Measurements from ENCODE around the gene SLC22A3. TPM values are rescaled to one million over a fixed set of nuclear protein-coding genes. Genes with fewer than 3 reads are reported as not detected.
"Not testable (repeated sequence)": the region's sequence is repeated elsewhere in the genome, so short reads cannot be mapped to it uniquely, and the experiment has no call there.

Gene SLC22A3
- total RNA-seq, 1 donor from 2014 or later = 41.6 TPM

DNA sequence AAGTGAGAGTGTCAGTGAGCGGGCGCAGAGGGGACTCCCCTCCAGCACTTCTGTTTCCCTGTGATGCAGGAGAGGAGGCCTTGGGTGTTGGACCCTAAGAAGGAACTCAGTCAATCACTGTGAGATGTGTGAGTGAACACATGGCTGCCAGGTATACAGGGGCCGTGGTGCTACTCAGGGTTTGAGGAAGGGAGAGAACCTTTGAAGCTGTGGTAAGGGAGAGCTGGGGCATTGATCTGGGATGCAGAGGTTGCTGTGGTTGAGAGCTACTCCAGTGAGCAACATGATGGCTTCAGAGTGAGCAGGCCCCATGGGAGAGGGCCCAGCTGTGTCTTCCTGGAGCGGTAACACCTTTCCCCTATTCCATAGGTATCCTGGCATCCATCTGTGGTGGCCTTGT, 99.2 kb downstream of the SLC22A3 start:
- DNase-seq = no peak

DNA sequence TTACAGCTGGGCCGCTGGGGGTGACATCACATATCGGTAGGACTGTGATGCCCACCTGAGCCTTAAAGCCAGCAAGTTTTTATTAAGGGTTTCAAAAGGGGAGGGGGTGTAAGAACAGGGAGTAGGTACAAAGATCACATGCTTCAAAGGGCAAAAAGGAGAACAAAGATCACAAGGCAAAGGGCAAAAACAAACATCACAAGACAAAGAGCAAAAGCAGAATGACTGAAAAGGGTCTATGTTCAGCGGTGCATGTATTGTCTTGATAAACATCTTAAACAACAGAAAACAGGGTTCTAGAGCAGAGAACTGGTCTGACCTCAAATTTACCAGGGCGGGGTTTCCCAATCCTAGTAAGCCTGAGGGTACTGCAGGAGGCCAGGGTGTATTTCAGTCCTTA, 101.6 kb downstream of the SLC22A3 start:
- DNase-seq = not testable (repeated sequence)

DNA sequence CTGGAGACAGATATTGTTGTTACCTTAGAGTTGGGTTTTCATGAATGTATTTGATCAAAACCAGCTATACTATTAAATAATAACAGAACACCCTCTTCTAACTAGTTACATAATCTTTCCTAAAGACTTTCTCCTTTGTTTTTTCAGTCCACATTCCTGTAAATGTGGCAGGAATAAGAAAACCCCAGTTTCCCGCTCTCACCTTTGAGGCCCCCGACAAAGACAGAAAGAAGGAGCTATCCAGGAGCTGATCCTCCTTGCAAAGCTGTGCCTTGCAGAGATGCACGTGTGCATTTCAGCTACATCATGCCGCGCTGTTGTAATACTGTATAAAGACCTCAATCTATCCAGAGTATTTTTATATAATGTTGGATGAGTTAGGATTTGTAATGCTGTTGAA, 102.7 kb downstream of the SLC22A3 start:
- DNase-seq = no peak

DNA sequence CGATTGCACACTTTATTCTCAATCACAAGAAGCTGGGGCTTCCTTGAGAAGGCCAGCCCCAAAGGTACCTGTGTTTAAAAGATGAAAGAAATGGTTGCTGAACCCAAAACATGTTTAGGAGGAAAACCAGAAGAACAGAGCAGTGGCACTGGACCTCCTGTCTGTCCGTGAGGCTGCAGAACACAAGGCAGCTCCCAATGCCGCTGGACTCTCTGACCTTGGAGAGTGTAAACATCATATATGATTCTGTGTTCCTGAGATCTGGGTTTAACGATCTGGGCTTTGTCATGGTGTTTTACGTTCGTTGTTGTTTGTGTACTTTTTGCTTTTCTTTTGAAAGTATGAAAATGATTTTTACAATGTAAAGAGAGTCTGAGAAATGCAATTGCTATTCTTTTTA, 106.1 kb downstream of the SLC22A3 start:
- no peak for DNase-seq

DNA sequence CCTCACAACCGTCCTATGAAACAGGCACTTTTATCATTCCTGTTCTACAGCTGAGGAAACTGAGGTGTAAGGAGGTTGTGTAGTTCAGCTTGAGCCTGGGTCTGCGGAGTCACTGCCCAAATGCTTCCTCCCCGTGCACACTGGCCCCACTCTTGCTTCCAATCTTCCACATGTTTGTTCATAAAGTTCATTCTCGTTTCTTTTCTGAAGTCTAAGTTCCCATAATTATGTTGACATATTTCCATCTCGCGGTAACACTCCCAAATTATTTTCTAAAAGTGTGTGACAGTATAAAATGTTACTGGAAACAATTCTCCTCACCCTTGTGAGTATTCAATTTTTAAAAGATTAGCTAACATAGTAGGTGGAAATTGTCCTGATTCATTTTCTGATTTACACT, 106.9 kb downstream of the SLC22A3 start:
- no peak for DNase-seq

DNA sequence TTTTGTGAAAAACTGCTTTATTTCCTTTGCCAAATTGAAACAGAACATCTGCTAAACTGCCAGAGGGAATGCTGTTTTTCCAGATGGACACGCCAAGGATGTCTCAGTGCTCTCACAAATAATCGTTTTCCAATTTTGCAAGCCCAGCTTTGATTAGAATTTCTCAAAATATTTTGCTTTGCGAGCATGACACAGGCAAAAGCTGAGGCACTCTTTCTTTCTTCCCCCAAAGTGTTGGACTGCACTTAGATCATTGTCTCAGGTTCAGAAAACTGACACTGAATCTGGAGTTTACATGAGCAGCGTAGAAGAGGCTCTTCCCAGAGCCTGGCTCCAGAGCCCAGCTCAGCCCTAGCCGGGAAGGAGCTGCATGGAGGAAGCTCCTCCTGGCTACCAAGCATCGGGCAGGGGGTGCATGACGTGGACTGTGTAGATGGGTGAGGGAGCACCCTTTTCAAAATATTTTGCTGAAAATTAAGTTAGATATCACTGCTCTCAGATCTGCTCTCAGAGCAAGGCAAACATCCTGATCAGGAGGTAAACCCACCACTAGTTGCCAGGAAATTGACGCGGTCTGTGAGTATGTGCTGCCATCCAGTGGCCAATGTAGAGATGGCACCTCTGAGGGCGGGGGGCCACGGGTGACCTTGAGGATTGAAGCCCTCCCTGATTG, 107.5 kb downstream of the SLC22A3 start:
- DNase-seq = peak; percentile 89

DNA sequence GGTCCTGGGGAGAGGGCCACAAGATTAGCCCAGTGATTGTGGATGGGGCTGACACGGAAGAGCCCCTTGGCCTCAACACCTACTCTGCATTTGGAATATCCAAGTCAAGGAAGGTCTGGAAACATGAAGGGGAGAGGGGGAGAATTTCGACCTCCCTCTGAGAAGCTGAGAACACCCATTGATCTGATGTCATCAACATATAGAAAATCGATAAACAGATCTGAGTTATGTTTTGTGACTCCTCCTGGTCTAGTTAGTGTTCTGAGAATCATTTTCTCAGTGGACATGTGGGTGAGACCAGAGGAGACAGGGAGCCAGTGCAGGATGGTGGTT, 108.0 kb downstream of the SLC22A3 start:
- DNase-seq = no peak

DNA sequence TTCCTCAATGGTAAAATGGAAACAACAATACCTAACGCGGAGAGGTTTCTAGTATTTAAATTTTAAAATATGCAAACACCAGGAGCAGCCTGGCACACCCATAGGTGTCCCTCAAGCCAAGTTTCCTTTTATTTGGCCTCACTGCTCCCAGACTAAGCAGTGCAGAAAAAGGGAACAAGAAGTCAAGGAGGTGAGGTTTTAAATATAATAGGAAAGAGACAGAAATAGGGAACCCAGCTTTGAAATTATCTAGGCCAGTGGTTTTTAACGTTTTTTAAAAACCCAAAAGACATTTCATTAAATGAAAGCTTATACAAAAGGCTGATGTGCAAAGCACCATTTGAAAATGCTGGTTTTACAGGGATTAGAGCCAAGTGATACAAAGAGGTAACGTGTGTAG, 109.6 kb downstream of the SLC22A3 start:
- DNase-seq = no peak

DNA sequence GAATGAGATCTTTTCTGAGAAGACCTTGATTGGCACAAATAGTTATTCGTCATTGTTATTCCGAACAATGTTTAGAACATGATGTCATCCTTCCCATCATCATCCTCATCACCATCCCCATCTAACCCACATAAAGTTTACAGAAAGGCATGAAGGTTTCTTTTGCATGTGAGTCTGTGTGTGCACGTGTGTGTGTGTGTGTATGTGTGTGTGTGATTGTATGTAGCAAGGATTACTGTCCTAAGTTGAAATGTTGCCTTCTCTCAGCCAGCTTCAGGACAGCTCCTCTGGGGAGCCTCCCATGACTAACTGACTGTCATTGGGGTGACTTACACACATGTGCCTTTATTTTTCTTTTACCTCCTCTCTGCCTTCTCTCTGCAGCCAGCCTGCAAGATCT, 113.5 kb downstream of the SLC22A3 start:
- DNase-seq = no peak

DNA sequence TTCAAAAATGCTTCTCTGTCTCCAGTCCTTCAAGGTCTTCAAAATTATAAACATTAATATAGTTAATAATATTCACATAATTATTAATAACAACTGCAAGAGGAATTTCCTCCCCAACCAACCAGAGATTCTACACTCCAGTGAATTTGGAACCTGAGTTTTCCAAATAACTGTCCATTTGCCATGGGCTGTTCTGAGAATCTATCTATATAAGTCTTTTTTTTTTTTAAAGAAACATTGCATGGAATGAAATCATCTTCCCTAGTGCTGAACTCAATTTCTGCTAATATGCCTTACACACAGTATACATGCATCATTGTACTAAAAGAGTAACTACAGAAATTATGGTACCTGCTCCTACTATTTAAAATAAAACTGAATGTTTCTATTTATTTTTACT, 113.9 kb downstream of the SLC22A3 start:
- no peak for DNase-seq

DNA sequence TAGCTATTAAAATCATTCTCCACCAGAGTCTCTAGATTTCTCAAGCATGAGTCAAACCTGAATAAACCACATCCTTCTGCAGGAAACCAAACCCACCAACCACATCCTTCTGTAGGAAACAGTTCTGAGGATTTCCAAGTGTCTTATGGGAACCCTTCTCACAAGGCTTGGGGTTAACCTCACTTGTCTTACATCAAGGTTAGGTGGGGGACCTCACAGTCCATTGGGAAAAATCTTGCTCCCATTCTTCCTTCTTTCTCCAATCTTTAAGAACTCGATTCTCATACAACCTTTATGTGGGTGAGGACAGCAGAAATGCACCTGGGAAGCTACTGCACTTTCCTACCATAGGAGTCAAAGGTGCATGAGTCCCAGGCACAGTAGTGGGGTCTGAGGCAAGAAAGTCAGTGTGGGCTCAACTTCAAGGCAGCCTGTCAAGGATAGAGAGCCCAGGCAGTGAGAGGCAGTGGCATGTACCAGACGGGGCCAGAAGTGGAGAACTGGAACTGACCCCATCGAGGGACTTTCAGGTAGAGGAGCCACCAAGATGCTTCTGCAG, 114.5 kb downstream of the SLC22A3 start:
- no peak for DNase-seq

DNA sequence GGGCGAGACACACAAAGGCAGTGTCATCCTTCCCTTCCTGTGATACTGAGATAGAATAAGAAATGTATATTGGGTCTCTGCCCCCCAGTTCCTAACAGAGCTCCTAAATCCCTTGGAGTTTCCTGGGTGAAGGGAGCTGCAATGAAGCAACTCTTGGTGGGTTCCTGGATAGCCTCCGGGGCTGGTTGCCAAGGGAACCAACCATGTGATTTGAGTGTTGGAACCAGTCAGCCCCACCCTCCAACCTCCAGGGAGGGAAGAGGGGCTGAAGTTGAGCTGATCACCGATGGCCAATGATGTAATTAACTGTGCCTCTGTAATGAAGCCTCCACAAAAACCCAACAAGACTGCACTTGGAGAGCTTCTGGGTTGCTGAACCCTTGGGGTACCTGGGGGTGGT, 116.6 kb downstream of the SLC22A3 start:
- no peak for DNase-seq

DNA sequence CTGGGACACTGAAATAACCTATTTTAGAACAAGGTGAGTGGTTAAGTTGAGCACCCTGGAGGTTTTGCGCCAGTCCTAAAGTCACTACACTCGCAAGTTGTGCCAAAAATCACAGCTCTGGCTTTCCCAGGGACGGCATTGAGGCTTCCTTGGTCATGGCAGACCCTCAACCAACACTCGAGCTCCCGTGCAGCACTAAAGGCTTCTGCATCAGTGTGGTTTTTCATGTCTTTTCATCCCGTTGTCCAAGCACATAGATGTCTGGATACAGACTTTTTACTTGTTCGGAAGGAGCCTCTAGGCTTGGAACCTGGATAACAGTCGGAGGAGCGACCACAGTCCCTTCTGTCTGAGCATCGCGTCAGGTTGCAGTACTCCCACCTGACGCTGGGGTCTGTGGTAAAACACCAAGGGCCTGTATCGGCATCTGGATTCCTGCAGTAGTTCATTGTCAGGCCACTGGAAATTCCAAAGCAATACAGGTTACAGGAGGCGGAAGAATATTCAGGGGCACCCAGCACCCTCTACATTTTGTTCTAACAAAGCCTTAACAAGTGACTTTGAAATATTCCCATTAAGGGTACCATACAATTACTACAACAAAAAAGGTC, 119.2 kb downstream of the SLC22A3 start:
- DNase-seq = not testable (repeated sequence)

DNA sequence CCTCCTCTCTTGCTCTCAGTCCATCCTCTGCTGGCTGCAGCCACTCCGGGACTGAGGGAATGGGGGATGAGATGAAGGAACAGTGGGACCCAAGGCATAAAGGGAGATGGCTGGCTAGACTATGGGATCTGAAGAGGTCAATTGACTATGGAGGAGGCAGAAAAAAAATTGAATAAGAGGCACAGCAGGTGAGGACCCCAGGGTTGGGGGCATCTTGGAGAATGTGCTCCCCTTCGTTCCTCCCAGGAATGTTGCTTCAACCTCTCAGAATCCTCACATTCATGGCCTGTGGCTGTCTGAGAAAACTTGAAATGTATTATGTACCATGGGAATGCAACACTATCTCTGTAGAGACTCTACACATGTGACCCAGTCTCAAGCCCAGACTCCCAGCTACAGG, 121.0 kb downstream of the SLC22A3 start:
- DNase-seq = no peak

DNA sequence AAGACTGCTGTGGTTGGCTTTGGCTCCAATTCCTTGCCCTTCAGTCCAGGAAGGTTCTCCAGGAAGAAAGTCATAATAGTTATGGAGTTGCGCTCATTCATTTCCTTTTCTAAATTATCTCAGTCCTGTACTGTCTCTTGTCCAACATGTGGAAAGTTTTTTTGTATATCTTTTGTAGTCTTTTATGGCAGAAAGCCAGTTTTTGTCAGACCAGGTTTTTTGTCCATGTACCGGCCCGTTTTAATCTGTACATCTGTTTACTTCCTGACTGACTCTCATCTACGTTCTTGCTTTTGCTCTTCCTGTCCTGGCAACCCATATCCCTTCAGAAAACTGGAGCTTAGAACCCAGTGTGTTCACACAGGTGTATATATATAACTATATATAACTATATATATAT, 127.9 kb downstream of the SLC22A3 start:
- peak; percentile 3 for DNase-seq

DNA sequence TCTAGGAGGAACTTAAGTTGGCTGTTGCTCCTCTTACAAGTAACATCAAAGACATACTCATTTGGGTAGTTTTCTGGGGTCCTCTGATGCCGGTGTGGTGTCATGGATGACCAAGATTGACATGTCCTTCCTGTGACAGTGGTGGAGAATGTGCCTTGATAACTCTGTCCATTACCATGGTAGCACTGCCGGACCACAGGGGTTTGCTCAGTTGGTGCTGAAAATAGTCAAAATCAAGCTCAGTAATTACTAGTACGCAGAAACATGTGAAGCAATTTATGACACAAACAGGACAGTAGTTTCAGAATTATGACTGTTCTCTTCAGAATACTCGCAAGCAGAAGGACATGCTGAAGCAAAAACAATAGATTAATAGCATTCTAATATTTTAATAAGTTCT, 128.9 kb downstream of the SLC22A3 start:
- not testable (repeated sequence) for DNase-seq

DNA sequence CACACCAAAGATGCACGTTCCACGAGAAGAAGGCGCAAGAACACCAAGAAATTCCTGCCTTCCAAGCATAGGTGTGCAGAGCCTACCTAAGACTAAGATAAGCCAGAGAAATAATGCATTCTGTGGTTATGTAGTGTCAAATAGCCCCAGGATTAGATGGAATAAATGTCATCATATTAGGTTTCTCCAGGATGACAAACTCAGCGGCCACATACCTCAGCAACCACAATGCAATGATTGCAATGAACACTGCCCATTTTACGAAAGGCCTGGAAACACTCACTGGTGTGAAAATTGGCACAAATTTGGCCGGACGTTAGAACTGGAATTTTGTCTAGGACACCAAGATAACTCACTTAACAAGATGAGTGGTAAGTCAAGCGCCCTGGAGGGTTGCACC, 129.7 kb downstream of the SLC22A3 start:
- DNase-seq = no peak

DNA sequence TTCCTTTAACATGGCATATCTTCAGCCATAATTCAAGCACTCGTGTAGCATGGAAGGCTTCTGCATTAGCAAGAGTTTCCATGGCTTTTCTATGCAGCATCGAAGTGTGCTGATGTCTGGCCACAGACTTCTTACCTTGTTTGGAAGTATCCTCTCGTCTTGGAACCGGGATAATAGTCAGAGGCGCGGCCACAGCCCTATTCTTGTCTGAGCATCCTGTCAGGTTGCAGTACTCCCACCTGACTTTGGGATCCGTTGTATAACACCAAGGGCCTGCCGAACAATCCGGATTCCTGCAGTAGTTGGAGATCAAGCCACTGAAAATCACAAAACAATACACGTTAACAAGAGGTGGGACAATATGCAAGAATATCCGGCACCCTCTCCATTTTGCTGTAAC, 138.9 kb downstream of the SLC22A3 start:
- no peak for DNase-seq

DNA sequence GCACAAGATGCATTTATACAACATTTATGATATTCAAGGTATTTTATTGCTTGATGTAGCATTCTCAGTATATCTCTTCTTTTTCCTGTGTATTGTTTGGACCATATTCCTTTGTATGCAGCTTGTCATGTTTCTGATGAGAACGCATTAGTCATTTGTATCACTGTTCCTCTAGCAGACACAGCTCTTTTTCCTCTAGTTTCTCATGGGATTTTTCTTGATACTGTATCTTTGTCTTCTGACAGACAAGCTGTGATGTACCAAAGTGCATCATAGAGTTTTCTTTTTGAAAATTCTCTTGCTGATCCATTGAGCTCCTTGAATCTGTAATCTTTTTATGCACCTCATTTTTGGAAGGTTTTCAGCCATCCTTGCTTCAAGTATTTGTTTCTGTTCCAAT, 140.9 kb downstream of the SLC22A3 start:
- DNase-seq = no peak

DNA sequence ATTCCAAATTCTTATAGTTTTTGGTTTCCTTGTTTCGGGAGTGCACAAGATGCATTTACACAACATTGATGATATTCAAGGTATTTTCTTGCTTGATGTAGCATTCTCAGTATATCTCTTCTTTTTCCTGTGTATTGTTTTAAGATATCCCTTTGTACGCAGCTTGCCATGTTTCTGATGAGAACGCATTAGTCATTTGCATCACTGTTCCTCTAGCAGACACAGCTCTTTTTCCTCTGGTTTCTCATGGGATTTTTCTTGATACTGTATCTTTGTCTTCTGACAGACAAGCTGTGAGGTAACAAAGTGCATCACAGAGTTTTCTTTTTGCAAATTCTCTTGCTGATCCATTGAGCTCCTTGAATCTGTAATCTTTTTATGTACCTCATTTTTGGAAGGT, 146.4 kb downstream of the SLC22A3 start:
- DNase-seq = no peak

DNA sequence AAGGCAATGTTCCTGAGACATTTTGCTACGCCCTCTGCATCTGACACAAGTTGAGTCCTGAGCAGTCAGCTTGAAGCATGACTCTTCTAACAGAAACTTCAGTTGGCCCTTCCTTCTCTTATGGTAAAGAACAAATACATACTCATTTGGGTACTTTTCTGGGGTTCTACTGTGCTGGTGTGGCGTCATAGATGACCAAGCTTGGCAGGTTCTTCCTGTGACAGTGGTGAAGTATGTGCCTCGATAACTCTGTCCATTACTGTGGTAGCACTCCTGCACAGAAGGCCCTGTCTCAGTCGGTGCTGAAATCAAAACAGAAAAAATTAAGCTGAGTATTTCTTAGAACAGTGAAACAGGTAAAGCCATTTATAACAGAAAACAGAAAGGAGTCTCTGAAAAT, 152.5 kb downstream of the SLC22A3 start:
- DNase-seq = no peak

Measured in tongue (tissue), 2 donors.